ENCODE measurements around the gene RRP9.

DNA sequence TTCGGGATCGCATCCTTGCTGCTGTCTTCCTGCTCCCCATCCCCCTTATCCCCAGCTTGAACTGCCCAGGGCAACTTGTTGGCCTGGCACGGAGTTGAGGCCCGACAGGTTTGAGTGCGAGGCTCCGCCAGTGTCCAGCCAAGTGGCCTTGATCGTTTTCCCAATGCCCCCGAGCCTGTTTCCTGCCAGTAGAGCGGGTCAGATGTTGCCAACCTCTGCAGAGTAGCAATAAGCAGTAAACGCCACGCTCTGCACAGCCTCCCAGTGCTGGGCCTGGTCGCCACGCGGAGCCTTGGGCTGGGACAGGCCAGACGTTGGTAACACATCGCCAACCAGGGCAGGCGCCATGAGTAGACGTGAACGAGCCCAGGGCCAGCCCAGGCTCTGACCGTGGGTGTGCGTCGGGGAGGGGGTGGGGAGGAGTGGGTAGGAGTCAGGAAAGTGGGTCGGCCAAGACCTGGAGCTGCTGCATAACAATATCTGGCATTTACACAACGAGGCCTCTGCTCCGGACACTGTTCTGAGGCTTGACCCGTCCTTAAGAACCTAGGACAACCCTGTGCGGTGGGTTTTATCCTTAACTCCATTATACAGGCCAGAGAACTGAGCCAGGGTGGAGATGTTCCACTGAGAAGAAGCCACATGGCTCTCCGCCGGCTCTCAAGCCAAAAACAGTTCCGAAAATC lies 32.7 kb upstream of the RRP9 start:
- no peak for TF ChIP-seq EZH2 (IDR thresholded peaks at IDR 0.05)
- no peak for TF ChIP-seq POLR2AphosphoS5 (IDR thresholded peaks at IDR 0.05; ENCODE audit: borderline replicate concordance, low read depth, low read length)

Data from SK-N-MC (cell line).